ENCODE measurements around the gene FCN1.
"Not testable (repeated sequence)": the region's sequence is repeated elsewhere in the genome, so short reads cannot be mapped to it uniquely, and the experiment has no call there.

The FCN1 gene

DNA sequence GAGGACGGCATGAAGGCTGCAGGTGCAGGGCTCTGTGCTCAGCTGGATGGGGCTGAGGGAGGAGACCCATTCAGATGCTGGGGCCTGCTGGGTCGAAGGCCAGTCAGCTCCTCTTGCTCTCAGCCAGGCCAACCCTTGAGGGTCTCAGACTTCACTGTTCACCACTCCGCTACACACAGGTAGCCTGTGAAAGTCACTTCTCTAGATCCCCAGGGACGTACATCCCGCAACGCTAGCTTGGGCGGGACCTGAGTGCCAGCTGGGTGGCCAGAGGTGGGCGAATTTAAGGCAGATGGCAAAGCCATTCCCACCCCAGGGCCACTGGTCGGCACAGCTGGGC, 42.2 kb upstream of the FCN1 start:
- H3K4me3 ChIP-seq (ENCODE audit: low read depth, low read length): no peak overlapping the region
- DNase-seq (ENCODE audit: low read depth): no peak
- TF ChIP-seq CTCF (IDR thresholded peaks at IDR 0.05; ENCODE audit: low read depth, low read length) (no peak), MYC (IDR thresholded peaks at IDR 0.05; ENCODE audit: low read depth, low read length) (no peak), MAX (IDR thresholded peaks at IDR 0.05; ENCODE audit: low read depth, low read length) (no peak)

GRCh38 chr9:134959126-134959970, 41.6 kb upstream of the FCN1 start:
- TF ChIP-seq POLR2A (IDR thresholded peaks at IDR 0.05; ENCODE audit: extremely low read depth, insufficient read length) (no peak), CTCF (IDR thresholded peaks at IDR 0.05; ENCODE audit: low read depth, low read length) (no peak)
- no peak for DNase-seq (ENCODE audit: low read depth)
- H3K4me3 ChIP-seq (ENCODE audit: low read depth, low read length): no peak overlapping the region

GRCh38 chr9:134957945-134958227, 40.2 kb upstream of the FCN1 start:
- no peak overlapping the region for H3K4me3 ChIP-seq (ENCODE audit: low read depth, low read length)
- no peak for DNase-seq (ENCODE audit: low read depth)
- TF ChIP-seq MAX (IDR thresholded peaks at IDR 0.05; ENCODE audit: low read depth, low read length) (no peak), POLR2A (IDR thresholded peaks at IDR 0.05; ENCODE audit: extremely low read depth, insufficient read length) (no peak), MYC (IDR thresholded peaks at IDR 0.05; ENCODE audit: low read depth, low read length) (no peak), CTCF (IDR thresholded peaks at IDR 0.05; ENCODE audit: low read depth, low read length) (no peak)

GRCh38 chr9:134957165-134957944, 39.6 kb upstream of the FCN1 start:
- DNase-seq (ENCODE audit: low read depth): no peak
- TF ChIP-seq POLR2A (IDR thresholded peaks at IDR 0.05; ENCODE audit: extremely low read depth, insufficient read length): no peak
- H3K4me3 ChIP-seq (ENCODE audit: low read depth, low read length): no peak overlapping the region

DNA sequence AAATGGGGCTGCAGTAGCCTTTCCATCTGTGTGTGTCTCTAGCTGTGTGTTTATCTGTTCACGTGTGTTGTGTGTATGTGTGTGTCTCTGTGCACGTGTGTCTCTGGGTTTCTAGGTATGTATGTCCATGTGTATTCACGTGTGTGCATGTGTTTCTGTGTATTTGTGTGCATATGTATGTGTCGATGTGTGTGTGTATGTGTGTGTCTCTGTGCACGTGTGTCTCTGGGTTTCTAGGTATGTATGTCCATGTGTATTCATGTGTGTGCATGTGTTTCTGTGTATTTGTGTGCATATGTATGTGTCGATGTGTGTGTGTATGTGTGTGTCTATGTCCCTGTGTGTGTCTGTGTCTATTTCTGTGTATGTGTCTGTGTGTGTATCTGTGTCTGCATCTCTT, 38.7 kb upstream of the FCN1 start:
- DNase-seq (ENCODE audit: low read depth); H3K4me3 ChIP-seq (ENCODE audit: low read depth, low read length): not testable (repeated sequence)

DNA sequence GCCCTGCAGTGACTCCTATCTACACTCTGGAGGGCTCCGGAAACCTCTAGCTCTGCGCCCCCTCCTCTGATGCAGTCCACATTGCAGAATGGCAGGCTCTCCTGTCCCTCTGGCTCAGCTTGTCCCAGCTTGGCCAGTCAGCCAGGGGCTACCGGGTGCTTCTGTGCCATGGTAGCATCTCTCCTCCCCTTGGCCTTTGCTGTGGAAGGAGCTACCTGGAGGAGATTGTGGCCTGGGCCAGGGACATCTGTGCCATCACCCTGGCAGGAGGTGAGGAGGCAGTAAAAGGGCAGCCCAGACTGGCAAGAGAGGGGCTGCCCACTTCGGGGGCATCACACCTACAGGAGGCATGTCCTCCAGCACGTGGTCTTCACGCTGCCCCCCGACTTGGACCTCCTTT, 38.1 kb upstream of the FCN1 start:
- DNase-seq (ENCODE audit: low read depth): no peak
- no peak overlapping the region for H3K4me3 ChIP-seq (ENCODE audit: low read depth, low read length)
- TF ChIP-seq MYC (IDR thresholded peaks at IDR 0.05; ENCODE audit: low read depth, low read length) (no peak), MAX (IDR thresholded peaks at IDR 0.05; ENCODE audit: low read depth, low read length) (no peak), CTCF (IDR thresholded peaks at IDR 0.05; ENCODE audit: low read depth, low read length) (no peak), POLR2A (IDR thresholded peaks at IDR 0.05; ENCODE audit: extremely low read depth, insufficient read length) (no peak)

DNA sequence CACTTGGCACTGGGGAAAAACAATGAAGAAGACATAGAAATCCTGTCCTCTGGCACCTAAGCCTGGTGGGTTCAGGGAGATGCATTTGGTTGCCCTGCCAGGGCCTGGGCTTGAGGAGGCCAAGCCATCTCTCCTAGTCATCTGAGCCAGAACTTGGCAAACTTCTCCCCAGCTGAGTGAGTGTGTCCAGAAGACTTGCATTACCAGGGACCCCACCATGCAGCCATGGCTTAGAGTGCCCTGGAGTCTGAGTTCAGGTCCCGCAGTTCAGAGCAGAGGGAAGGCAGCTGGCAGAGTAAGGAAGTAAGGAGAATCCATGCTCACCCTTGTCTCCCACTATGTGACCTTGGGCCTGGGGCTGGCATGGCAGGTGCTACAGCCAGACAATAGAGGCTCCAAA, 37.4 kb upstream of the FCN1 start:
- no peak overlapping the region for H3K4me3 ChIP-seq (ENCODE audit: low read depth, low read length)
- TF ChIP-seq MYC (IDR thresholded peaks at IDR 0.05; ENCODE audit: low read depth, low read length) (no peak), MAX (IDR thresholded peaks at IDR 0.05; ENCODE audit: low read depth, low read length) (no peak), CTCF (IDR thresholded peaks at IDR 0.05; ENCODE audit: low read depth, low read length) (no peak), POLR2A (IDR thresholded peaks at IDR 0.05; ENCODE audit: extremely low read depth, insufficient read length) (no peak)
- DNase-seq (ENCODE audit: low read depth): no peak

All from NB4 (cell line).